ENCODE data around the gene CHAD. TPM values are rescaled to one million over a fixed set of nuclear protein-coding genes. Genes with fewer than 3 reads are reported as not detected.

The CHAD gene
- total and polyA plus RNA-seq, 2 of the 13 experiments (the other 11 are each of a cell fraction or from before 2014, with no cell fraction given): 1.4 TPM; not detected in 1

- no peak for TF ChIP-seq ZHX2 (IDR thresholded peaks at IDR 0.05; ENCODE audit: low read depth)
- no peak for TF ChIP-seq ZHX2 (CRISPR knock-in tag; IDR thresholded peaks at IDR 0.05; ENCODE audit: borderline replicate concordance)
- no peak for TF ChIP-seq HOXA9 (CRISPR knock-in tag; IDR thresholded peaks at IDR 0.05; ENCODE audit: borderline replicate concordance)
- TF ChIP-seq PTBP1 (IDR thresholded peaks at IDR 0.05; ENCODE audit: low read depth, low read length, poor library complexity, severe bottlenecking): no peak
- TF ChIP-seq YEATS4 (CRISPR knock-in tag; IDR thresholded peaks at IDR 0.05; ENCODE audit: borderline replicate concordance): no peak
- no peak for TF ChIP-seq ARNTL (CRISPR knock-in tag; IDR thresholded peaks at IDR 0.05)
- no peak for TF ChIP-seq CREBL2 (CRISPR knock-in tag; IDR thresholded peaks at IDR 0.05; ENCODE audit: borderline replicate concordance)
- no peak for TF ChIP-seq ZNF570 (CRISPR knock-in tag; IDR thresholded peaks at IDR 0.05; ENCODE audit: borderline replicate concordance)
- TF ChIP-seq HOXD1 (CRISPR knock-in tag; IDR thresholded peaks at IDR 0.05): no peak
- no peak for TF ChIP-seq KDM4B (CRISPR knock-in tag; IDR thresholded peaks at IDR 0.05)
- TF ChIP-seq ZNF563 (CRISPR knock-in tag; IDR thresholded peaks at IDR 0.05): no peak
- no peak for TF ChIP-seq AFF4 (CRISPR knock-in tag; IDR thresholded peaks at IDR 0.05)
- TF ChIP-seq ATF7-NPFF (CRISPR knock-in tag; IDR thresholded peaks at IDR 0.05; ENCODE audit: low read depth): no peak
Measured at GRCh38 chr17:50465635-50466034, 3.0 kb downstream of the CHAD start (continued).
